GM12892 (cell line): Measurements from ENCODE around the gene MT1HL1.

Experiments
- DNase-seq: peaks from one replicate; pipeline ENCODE4 v3.0.0; 2011; ENCODE audit not compliant: insufficient read length
- FAIRE-seq: peaks from 2 replicates; lab custom pipeline; 2011; peaks lifted over from hg19 to GRCh38; lab: Jason Lieb, UNC
- POLR2A ChIP-seq: IDR thresholded peaks from 2 replicates; pipeline ENCODE4 v1.6.1; 2011; ENCODE audit warnings: low read depth, low read length, control low read depth
- POLR2AphosphoS5 ChIP-seq: IDR thresholded peaks from 2 replicates; pipeline ENCODE4 v1.6.1; 2011; ENCODE audit warnings: low read depth, low read length, control low read depth
- TAF1 ChIP-seq: IDR thresholded peaks from 2 replicates; pipeline ENCODE4 v1.6.1; 2011; ENCODE audit warnings: low read depth, mild to moderate bottlenecking, control low read depth, low read length, borderline replicate concordance

Gene MT1HL1

GRCh38 chr1:237012788-237013383, 8.6 kb upstream of the MT1HL1 start:
- no peak for TF ChIP-seq POLR2A
- no peak for TF ChIP-seq POLR2AphosphoS5
- no peak for DNase-seq
- FAIRE-seq = no peak

DNA sequence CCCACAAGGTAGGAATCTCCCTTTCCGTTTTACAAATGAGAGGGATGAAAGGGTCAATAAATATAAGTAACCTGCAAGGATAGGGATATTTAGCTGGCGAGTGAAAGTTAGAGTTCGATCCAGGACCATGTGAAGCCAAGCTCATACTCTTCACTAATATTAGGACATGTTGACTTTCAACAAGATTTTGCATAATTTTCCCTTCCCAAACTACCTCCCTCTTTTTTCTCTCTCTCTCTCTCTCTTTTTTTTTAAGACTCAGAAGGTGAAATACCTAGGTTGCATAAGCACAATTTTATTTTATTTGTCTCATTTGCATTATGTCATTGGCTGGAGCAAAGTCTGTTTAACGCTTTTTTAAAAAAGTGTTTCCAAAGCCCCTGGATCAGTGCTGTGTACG, 8.1 kb upstream of the MT1HL1 start:
- DNase-seq (no peak), FAIRE-seq (no peak)
- TF ChIP-seq POLR2AphosphoS5 (no peak), POLR2A (no peak), TAF1 (no peak)

- FAIRE-seq (no peak), DNase-seq (no peak)
- TF ChIP-seq POLR2AphosphoS5 (no peak), TAF1 (no peak), POLR2A (no peak)
Measured at GRCh38 chr1:237011432-237011831, 7.2 kb upstream of the MT1HL1 start.

DNA sequence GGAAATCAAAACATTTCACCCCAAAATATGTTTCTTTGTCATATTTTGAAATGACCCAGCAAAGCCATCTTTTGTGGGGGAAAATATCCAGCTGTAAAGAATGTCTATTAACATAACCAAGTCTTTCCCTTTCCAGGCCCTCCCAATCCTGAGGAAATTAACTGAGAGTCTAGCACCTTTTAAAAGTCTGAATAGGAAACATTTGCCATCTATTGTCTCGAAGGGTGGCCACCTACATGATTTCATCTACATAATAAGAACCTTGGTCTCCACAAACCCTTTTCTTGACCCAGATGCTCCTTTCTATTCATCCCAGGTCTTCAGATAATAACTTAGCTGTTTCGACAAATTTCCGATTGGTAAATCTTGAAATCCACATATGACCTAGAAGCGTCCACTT, 5.4 kb upstream of the MT1HL1 start:
- TF ChIP-seq TAF1 (no peak), POLR2AphosphoS5 (no peak)
- no peak for FAIRE-seq
- DNase-seq = no peak

DNA sequence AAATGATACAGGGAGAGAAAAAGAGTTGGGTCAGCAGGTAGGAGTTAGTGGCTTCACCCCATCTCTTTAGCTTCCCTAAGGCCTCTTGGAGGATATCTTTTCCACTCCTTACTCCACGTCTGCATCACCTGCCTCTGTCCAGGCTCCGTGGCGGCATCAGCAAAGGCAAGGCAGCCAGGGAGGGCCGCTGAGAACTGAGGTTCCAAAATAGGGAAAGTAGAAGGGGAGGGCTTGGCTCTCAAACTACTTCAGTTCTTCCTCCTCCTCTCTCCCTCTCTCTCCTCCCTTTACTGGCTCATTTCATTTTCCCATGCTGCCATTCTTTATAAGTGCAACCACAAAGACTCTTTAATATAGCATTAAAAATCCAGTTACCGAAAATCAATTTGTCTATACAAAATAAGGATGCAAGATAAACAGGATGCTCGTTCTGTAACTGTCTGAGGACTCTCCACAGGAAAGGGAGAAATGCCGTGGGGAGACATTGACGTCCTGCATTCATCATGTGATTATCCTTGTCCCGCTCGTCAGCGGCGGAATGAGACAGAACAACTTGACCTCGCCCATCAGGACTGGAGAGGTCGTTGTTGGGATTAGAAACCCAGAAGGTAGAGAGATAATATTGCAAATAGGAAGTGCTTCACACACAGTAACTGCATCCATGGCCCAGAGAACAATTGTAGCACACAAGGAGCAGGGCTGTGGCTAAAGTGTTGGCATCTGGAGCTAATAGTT, 3.1 kb upstream of the MT1HL1 start:
- no peak for TF ChIP-seq TAF1
- TF ChIP-seq POLR2AphosphoS5 = no peak
- no peak for TF ChIP-seq POLR2A
- no peak for DNase-seq
- FAIRE-seq = no peak

- FAIRE-seq (no peak), DNase-seq (no peak)
- TF ChIP-seq POLR2A = no peak
- no peak for TF ChIP-seq TAF1
- TF ChIP-seq POLR2AphosphoS5 = no peak
Measured at GRCh38 chr1:237005674-237006073, 1.4 kb upstream of the MT1HL1 start.

GRCh38 chr1:237003516-237003915, 725 bp downstream of the MT1HL1 start:
- DNase-seq (no peak), FAIRE-seq (no peak)
- no peak for TF ChIP-seq POLR2A
- no peak for TF ChIP-seq POLR2AphosphoS5
- TF ChIP-seq TAF1 = no peak

DNA sequence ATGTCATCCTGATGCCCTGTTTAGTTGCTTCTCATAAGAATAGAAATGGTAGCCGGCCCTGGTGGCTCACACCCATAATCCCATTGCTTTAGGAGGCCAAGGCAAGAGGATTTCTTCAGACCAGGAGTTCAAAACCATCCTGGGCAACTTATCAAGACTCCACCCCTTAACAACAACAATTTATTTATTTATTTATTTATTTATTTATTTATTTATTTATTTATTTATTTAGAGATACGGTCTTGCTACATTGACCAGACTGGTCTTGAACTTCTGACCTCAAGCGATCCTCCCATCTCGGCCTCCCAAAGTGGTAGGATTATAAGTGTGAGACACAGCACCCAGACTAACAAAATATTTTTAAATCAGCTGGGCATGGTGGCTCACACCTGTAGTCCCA, 4.0 kb downstream of the MT1HL1 start:
- TF ChIP-seq TAF1 (no peak), POLR2AphosphoS5 (no peak), POLR2A (no peak)
- FAIRE-seq = no peak

GRCh38 chr1:236998546-236998945, 5.7 kb downstream of the MT1HL1 start:
- FAIRE-seq (no peak), DNase-seq (no peak)
- no peak for TF ChIP-seq POLR2A
- TF ChIP-seq TAF1 = no peak
- TF ChIP-seq POLR2AphosphoS5 = no peak

More for the DNA sequence above, 4.0 kb downstream of the MT1HL1 start:
- DNase-seq = no peak

DNA sequence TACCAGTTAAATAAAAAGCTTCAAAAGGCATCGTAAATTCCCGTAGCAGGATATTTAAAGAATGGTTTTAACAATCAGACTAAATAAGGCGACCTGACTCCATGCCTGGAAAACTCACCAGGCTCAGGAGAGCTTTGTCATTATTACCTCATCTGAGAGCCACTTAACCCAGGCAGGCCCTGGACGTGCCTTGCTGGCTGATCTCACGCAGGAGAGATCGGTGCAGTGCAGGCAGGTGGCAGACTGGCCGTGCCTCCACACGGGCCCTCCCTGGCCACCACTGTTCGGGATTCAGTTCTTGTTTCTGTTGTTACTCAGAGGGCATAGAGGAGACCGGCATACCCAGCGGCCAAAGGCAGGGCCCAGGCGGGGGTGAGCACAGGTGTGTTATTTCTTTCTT, 6.4 kb downstream of the MT1HL1 start:
- DNase-seq = no peak
- TF ChIP-seq POLR2AphosphoS5 (no peak), POLR2A (no peak), TAF1 (no peak)
- no peak for FAIRE-seq

GRCh38 chr1:236997361-236997760, 6.9 kb downstream of the MT1HL1 start:
- TF ChIP-seq POLR2A = no peak
- no peak for TF ChIP-seq TAF1
- TF ChIP-seq POLR2AphosphoS5 = no peak
- no peak for DNase-seq
- no peak for FAIRE-seq

- no peak for FAIRE-seq
- TF ChIP-seq POLR2AphosphoS5 = no peak
- no peak for TF ChIP-seq TAF1
- no peak for TF ChIP-seq POLR2A
Measured at GRCh38 chr1:236994450-236994849, 9.8 kb downstream of the MT1HL1 start.

More at GRCh38 chr1:236994450-236994849, 9.8 kb downstream of the MT1HL1 start:
- DNase-seq = no peak
